Activated naive CD4-positive, alpha-beta T cell treated with anti-CD3 and anti-CD28 coated beads for 36 hours (primary cell): ENCODE results near the gene TMEM132D. TPM values are rescaled to one million over a fixed set of nuclear protein-coding genes. Genes with fewer than 3 reads are reported as not detected.

Experiments used
- CTCF ChIA-PET: fragments of 350-600 bp; sonication (Branson Sonifier 250); formaldehyde crosslinking; loops from one replicate; lab custom pipeline; 2021; ENCODE audit warnings: antibody characterized with exemption; lab: Charles Lee
- DNase-seq: peaks from one replicate; pipeline ENCODE4 v3.0.0-alpha.2; 2020
- H3K27ac Mint-ChIP-seq: one replicate; pipeline ENCODE4 v1.8.0; 2021; ENCODE audit warnings: mild to moderate bottlenecking, mixed read lengths
- H3K27me3 Mint-ChIP-seq: one replicate; pipeline ENCODE4 v1.8.0; 2021; ENCODE audit warnings: low read depth, mixed read lengths
- H3K36me3 Mint-ChIP-seq: one replicate; pipeline ENCODE4 v1.8.0; 2021; ENCODE audit warnings: low read depth, mixed read lengths
- H3K4me1 Mint-ChIP-seq: one replicate; pipeline ENCODE4 v1.8.0; 2021; ENCODE audit warnings: low read depth, mixed read lengths
- H3K4me3 Mint-ChIP-seq: one replicate; pipeline ENCODE4 v1.8.0; 2021; ENCODE audit warnings: mild to moderate bottlenecking, moderate library complexity, mixed read lengths
- H3K9me3 Mint-ChIP-seq: one replicate; pipeline ENCODE4 v1.8.0; 2021; ENCODE audit warnings: mixed read lengths
- intact Hi-C: fragments of 100-400 bp; cut with micrococcal nuclease; formaldehyde crosslinking; loops from one replicate; pipeline ENCODE4 v1.15.1; 2023
- total RNA-seq, 2 experiments: library from RNA; stranded (reverse); gene quantifications; one replicate each; pipeline ENCODE4 v1.2.3, GENCODE V29; 2021

Gene TMEM132D
- total RNA-seq, 2 experiments from 2014 or later = not detected

DNA sequence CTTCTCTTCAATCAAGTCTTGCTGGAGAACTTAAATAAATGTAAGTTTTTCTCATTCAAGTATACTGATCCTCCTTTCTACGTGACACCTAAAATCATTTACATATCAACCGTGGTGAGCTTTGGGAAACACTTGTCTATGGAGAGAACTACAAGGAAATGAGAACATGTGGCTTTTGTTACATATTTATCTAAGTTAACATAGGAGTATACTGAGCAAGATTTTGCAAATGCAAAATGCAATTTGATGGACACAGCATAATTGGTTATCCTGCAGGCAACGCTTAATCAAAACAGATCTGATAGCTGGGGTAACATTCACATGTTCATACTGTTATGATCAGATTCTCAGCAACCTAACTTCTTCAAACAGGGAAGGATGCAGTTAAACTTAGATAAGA is 376.3 kb downstream of the TMEM132D start:
- no peak for DNase-seq
- Mint-ChIP-seq H3K4me1 (no peaks in the 10 kb centered on the region), H3K9me3 (peaks cover 1% of the 10 kb centered on the region), H3K4me3 (no peak overlapping the region), H3K36me3 (no peaks in the 10 kb centered on the region), H3K27me3 (no peaks in the 10 kb centered on the region), H3K27ac (no peak overlapping the region)
- CTCF ChIA-PET = no interaction called here
- intact Hi-C loops = no loop called here

- Mint-ChIP-seq H3K27me3 (no peaks in the 10 kb centered on the region), H3K4me3 (no peak overlapping the region), H3K27ac (no peak overlapping the region), H3K36me3 (no peaks in the 10 kb centered on the region), H3K9me3 (peaks cover 4% of the 10 kb centered on the region), H3K4me1 (no peaks in the 10 kb centered on the region)
- CTCF ChIA-PET = no interaction called here
- intact Hi-C loops = no loop called here
- DNase-seq = no peak
These were observed 380.2 kb downstream of the TMEM132D start for GRCh38 chr12:129523621-129524020.

DNA sequence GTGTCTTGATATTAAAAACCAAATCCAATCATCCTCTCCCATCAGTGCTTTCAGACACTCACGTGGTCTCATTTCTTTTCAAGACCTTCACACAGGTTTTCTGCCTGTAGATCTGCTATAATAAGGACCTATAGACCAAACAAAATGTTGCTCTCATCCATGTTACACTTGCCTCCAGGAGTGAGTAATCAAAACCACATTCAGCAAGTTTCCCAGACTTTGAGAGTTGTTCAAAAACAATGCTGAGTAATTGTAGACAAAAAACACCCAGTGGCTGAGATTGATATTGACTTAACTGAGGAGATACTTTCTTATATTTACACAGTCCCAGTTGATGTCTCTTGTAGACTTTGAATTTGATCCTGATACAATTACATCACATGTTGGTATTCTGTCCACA is 383.1 kb downstream of the TMEM132D start:
- Mint-ChIP-seq H3K4me1 (no peaks in the 10 kb centered on the region), H3K27me3 (no peaks in the 10 kb centered on the region), H3K27ac (no peak overlapping the region), H3K9me3 (peaks cover 18% of the 10 kb centered on the region), H3K4me3 (no peak overlapping the region), H3K36me3 (no peaks in the 10 kb centered on the region)
- DNase-seq = no peak
- intact Hi-C loops = no loop called here
- CTCF ChIA-PET = no interaction called here

- no peak for DNase-seq
- H3K36me3 Mint-ChIP-seq = no peaks in the 10 kb centered on the region
- H3K27me3 Mint-ChIP-seq = no peaks in the 10 kb centered on the region
- no peaks in the 10 kb centered on the region for H3K4me1 Mint-ChIP-seq
- no peak overlapping the region for H3K4me3 Mint-ChIP-seq
- H3K9me3 Mint-ChIP-seq = no peaks in the 10 kb centered on the region
- CTCF ChIA-PET = interaction anchor here (0.6 kb wide), 1 partner anchor 776 kb away, joined by 4 read pairs; no protein-coding TSS in a partner anchor
- intact Hi-C loops = no loop called here
- H3K27ac Mint-ChIP-seq = no peak overlapping the region
These were observed 400.0 kb downstream of the TMEM132D start for GRCh38 chr12:129503802-129504201.

DNA sequence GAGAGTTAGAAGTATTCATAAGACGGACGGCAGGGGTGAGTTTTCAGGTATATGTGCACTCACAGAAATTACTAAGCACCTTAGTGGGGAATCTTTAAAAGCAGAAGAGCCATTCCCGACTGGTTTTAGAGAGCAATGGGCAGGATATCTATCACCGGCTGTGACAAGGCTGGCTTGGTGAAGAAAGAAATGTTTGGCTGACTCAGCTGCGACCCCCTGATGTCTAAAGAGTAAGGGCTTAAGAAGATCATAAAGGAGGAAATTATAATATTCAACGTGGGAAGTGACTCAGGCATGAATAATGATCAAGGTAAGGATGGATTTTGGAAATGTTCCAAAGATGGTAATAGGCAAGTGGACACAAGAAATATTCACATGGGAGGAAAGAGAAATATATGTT is 407.6 kb downstream of the TMEM132D start:
- CTCF ChIA-PET = no interaction called here
- H3K4me3 Mint-ChIP-seq = no peak overlapping the region

DNA sequence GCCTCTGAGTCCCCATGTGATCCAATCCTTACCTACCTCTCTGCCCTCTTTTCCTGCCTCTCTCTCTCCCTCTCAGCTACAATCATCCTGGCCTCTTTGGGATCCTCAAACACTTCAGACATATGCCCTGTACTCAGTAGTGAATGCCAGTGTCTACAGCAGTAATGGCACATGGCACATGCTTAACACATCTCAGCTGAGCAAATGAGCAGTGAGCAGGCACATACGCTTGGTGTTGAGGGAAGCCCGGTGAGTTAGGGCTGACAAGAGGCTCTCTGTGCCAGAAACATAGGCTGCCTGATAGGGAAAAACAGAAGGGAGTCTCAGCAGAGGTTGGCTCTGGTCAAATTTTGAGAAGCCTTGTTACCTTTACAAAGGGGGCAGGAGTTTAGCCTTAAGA is 409.1 kb downstream of the TMEM132D start:
- CTCF ChIA-PET = no interaction called here
- no peaks in the 10 kb centered on the region for H3K27me3 Mint-ChIP-seq

More for the DNA sequence above, 407.6 kb downstream of the TMEM132D start:
- no peak for DNase-seq
- no peaks in the 10 kb centered on the region for H3K4me1 Mint-ChIP-seq
- H3K27ac Mint-ChIP-seq = no peak overlapping the region
- no peaks in the 10 kb centered on the region for H3K9me3 Mint-ChIP-seq
- intact Hi-C loops = no loop called here
- no peaks in the 10 kb centered on the region for H3K27me3 Mint-ChIP-seq
- H3K36me3 Mint-ChIP-seq = no peaks in the 10 kb centered on the region

GRCh38 chr12:129494260-129494659 is 409.6 kb downstream of the TMEM132D start:
- H3K36me3 Mint-ChIP-seq = no peaks in the 10 kb centered on the region
- H3K9me3 Mint-ChIP-seq = no peaks in the 10 kb centered on the region
- H3K27me3 Mint-ChIP-seq = no peaks in the 10 kb centered on the region
- no peak overlapping the region for H3K4me3 Mint-ChIP-seq
- no peak for DNase-seq
- H3K27ac Mint-ChIP-seq = no peak overlapping the region
- CTCF ChIA-PET = no interaction called here
- intact Hi-C loops = no loop called here
- H3K4me1 Mint-ChIP-seq = no peaks in the 10 kb centered on the region

More for the DNA sequence above, 409.1 kb downstream of the TMEM132D start:
- Mint-ChIP-seq H3K27ac (no peak overlapping the region), H3K36me3 (no peaks in the 10 kb centered on the region), H3K4me1 (no peaks in the 10 kb centered on the region), H3K4me3 (no peak overlapping the region), H3K9me3 (no peaks in the 10 kb centered on the region)
- no peak for DNase-seq
- intact Hi-C loops = no loop called here

- H3K27ac Mint-ChIP-seq = no peak overlapping the region
- no peak overlapping the region for H3K4me3 Mint-ChIP-seq
- intact Hi-C loops = no loop called here
- H3K36me3 Mint-ChIP-seq = no peaks in the 10 kb centered on the region
- H3K9me3 Mint-ChIP-seq = no peaks in the 10 kb centered on the region
- H3K27me3 Mint-ChIP-seq = no peaks in the 10 kb centered on the region
- no peaks in the 10 kb centered on the region for H3K4me1 Mint-ChIP-seq
- no peak for DNase-seq
- CTCF ChIA-PET = no interaction called here
These were observed 414.6 kb downstream of the TMEM132D start for GRCh38 chr12:129489100-129489676.

- CTCF ChIA-PET = no interaction called here
- H3K27ac Mint-ChIP-seq = no peak overlapping the region
- intact Hi-C loops = no loop called here
- no peak overlapping the region for H3K4me3 Mint-ChIP-seq
- DNase-seq = no peak
- H3K27me3 Mint-ChIP-seq = no peaks in the 10 kb centered on the region
- H3K9me3 Mint-ChIP-seq = no peaks in the 10 kb centered on the region
- no peaks in the 10 kb centered on the region for H3K36me3 Mint-ChIP-seq
- H3K4me1 Mint-ChIP-seq = no peaks in the 10 kb centered on the region
These were observed 416.9 kb downstream of the TMEM132D start for GRCh38 chr12:129486931-129487330.

- no peak overlapping the region for H3K27ac Mint-ChIP-seq
- H3K36me3 Mint-ChIP-seq = no peaks in the 10 kb centered on the region
- no peaks in the 10 kb centered on the region for H3K27me3 Mint-ChIP-seq
- DNase-seq = no peak
- intact Hi-C loops = no loop called here
- no peaks in the 10 kb centered on the region for H3K4me1 Mint-ChIP-seq
- H3K9me3 Mint-ChIP-seq = no peaks in the 10 kb centered on the region
- H3K4me3 Mint-ChIP-seq = no peak overlapping the region
- CTCF ChIA-PET = no interaction called here
These were observed 420.5 kb downstream of the TMEM132D start for GRCh38 chr12:129483111-129483893.

GRCh38 chr12:129481921-129482320 is 421.9 kb downstream of the TMEM132D start:
- no peaks in the 10 kb centered on the region for H3K36me3 Mint-ChIP-seq

GRCh38 chr12:129470196-129470595 is 433.6 kb downstream of the TMEM132D start:
- H3K27ac Mint-ChIP-seq = no peak overlapping the region
- no peak overlapping the region for H3K4me3 Mint-ChIP-seq
- no peak for DNase-seq
- no peaks in the 10 kb centered on the region for H3K36me3 Mint-ChIP-seq
- intact Hi-C loops = no loop called here
- CTCF ChIA-PET = no interaction called here
- H3K9me3 Mint-ChIP-seq = peaks cover 11% of the 10 kb centered on the region
- no peaks in the 10 kb centered on the region for H3K27me3 Mint-ChIP-seq
- no peaks in the 10 kb centered on the region for H3K4me1 Mint-ChIP-seq

More at GRCh38 chr12:129481921-129482320, 421.9 kb downstream of the TMEM132D start:
- H3K27me3 Mint-ChIP-seq = no peaks in the 10 kb centered on the region
- CTCF ChIA-PET = no interaction called here
- DNase-seq = no peak
- no peak overlapping the region for H3K4me3 Mint-ChIP-seq
- H3K4me1 Mint-ChIP-seq = no peaks in the 10 kb centered on the region
- intact Hi-C loops = no loop called here
- H3K9me3 Mint-ChIP-seq = no peaks in the 10 kb centered on the region
- no peak overlapping the region for H3K27ac Mint-ChIP-seq

- Mint-ChIP-seq H3K9me3 (peaks cover 10% of the 10 kb centered on the region), H3K4me1 (no peaks in the 10 kb centered on the region), H3K27me3 (no peaks in the 10 kb centered on the region), H3K27ac (no peak overlapping the region), H3K36me3 (no peaks in the 10 kb centered on the region), H3K4me3 (no peak overlapping the region)
- DNase-seq = no peak
- CTCF ChIA-PET = no interaction called here
- intact Hi-C loops = no loop called here
These were observed 436.1 kb downstream of the TMEM132D start for GRCh38 chr12:129467726-129468125.
